ENCODE results near the gene DRC3. TPM values are rescaled to one million over a fixed set of nuclear protein-coding genes. Genes with fewer than 3 reads are reported as not detected.

Gene DRC3
- total RNA-seq, 6 experiments from 2014 or later: 0.37 to 0.73 (median 0.61) TPM

DNA sequence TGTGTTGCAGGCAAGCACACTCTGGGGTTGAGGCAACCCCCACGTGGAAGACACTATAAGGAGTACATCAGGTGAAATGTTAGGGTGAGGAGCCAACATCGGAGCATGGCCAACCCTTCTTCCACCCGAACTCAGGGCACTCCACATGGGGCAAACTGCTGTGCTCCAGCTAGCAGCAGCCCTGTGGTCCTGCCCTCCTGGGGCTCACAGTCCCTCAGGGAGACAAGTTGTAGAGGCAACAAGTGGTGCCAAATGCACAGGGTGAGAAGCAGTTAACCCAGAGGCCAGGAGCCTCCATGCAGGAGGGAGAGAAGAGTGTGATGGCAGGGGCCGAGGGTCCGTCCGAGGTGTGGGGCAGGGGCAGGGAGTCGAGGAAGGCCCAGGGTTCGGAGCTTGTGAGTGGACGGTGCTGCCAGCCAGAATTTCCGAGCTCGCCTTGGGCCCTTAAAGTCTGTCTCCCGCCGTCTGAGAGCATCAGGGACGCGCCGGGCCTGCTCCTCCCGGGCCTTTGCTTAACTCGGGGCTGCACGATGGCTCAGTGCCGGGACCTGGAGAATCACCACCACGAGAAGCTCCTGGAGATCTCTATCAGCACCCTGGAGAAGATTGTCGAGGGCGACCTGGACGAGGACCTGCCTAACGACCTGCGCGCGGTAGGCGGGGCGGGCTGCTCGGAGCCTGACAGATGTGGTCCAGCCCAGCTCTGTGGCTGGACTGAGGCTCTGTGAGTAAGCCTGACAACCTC is 34.0 kb downstream of the DRC3 start:
- Mint-ChIP-seq H3K9me3 (no peaks in the 10 kb centered on the region), H3K27me3 (ENCODE audit: insufficient read depth) (no peaks in the 10 kb centered on the region; the same call in none of the 2 replicates), H3K4me1 (ENCODE audit: low read depth) (peaks cover 38% of the 10 kb centered on the region), H3K27ac (peak overlapping the region; percentile 24; the same call in 1 of the 2 replicates), H3K4me3 (no peak overlapping the region), H3K36me3 (ENCODE audit: low read depth) (peaks cover 11% of the 10 kb centered on the region)
- no peak for DNase-seq
- TF ChIP-seq, protein P1, sequence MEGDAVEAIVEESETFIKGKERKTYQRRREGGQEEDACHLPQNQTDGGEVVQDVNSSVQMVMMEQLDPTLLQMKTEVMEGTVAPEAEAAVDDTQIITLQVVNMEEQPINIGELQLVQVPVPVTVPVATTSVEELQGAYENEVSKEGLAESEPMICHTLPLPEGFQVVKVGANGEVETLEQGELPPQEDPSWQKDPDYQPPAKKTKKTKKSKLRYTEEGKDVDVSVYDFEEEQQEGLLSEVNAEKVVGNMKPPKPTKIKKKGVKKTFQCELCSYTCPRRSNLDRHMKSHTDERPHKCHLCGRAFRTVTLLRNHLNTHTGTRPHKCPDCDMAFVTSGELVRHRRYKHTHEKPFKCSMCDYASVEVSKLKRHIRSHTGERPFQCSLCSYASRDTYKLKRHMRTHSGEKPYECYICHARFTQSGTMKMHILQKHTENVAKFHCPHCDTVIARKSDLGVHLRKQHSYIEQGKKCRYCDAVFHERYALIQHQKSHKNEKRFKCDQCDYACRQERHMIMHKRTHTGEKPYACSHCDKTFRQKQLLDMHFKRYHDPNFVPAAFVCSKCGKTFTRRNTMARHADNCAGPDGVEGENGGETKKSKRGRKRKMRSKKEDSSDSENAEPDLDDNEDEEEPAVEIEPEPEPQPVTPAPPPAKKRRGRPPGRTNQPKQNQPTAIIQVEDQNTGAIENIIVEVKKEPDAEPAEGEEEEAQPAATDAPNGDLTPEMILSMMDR (IDR thresholded peaks at IDR 0.05): no peak

DNA sequence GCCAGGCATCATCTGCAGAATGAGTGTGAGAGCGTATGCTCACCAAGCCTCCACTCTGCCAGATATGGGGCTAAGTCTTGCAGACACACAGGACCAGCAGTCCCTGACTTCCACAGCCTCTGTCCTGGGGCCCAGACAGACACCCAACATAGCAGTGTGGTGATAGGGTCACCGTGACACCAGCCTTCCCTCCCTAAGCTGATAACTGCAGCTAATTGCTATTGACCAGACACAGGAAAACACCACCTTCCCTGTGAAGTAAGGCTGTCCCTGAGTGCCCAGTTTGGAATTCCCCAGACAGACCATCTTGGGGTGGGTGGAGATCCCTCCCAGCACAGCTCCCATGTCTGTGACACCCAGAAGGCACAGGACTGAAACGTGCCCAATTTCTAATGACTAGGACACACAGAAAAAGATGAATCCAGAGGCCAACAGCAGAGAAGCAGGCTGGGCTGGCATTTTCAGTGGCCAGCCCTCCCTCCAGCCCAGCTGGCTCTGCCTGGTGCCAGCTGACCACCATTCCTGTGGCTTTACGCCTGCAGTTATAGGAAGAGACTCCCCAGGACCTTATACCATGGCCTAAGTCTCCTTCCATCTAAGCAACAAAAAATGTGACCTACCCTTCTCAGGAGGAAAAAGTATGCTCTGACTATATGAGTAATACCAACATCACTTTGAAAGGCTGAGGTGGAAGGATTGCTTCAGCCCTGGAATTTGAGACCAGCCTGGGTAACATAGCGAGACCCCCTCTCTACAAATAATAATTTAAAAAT is 36.0 kb downstream of the DRC3 start:
- DNase-seq: peak; percentile 90

DNA sequence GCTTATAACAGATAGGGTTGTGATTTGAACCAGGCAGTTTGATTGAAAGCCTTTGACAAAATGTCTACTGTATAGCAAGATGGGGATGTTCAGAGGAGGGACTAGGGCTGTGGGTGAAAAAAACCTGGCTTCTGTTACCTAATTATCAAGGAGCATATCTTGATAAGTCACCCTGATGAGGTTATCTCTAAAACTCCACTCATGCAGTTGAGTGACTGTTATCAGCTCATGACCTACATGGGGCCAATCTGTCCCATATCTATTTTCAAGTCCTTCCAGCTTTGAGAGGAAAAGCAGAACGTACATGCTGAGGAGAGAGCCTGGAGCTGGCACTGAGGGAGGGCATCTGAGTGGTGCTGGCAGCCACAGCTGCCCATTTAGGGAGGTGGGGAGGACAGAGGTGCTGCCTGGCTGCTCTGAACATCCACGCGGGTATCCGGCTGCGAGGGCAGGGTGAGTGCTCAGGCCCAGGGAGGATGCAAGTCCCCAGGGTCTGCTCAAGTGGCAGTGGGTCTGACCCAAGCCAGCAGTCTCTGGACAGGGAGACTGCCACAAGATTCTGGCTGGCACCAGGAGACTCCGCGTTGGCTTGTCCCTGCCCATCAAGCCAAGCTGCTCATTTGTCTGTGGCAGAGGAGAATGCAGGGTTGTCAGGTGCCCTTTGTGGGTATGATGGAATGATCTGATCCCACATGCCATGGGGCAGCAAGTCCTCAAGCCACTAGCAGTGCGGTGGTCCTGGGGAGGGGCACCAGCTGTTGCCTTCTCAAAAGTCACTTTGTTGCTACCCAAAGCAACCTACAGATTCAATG is 37.2 kb downstream of the DRC3 start:
- TF ChIP-seq, protein P1 (IDR thresholded peaks at IDR 0.05): no peak
- H3K4me3 Mint-ChIP-seq: 0 out of 2 replicates have a peak overlapping the region, but pooled peaks have one; percentile 19

More for the DNA sequence above, 36.0 kb downstream of the DRC3 start:
- Mint-ChIP-seq H3K4me1 (ENCODE audit: low read depth) (peaks cover 31% of the 10 kb centered on the region), H3K27ac (peak overlapping the region; percentile 91), H3K27me3 (ENCODE audit: insufficient read depth) (no peaks in the 10 kb centered on the region; the same call in none of the 2 replicates), H3K36me3 (ENCODE audit: low read depth) (peaks cover 11% of the 10 kb centered on the region), H3K9me3 (no peaks in the 10 kb centered on the region), H3K4me3 (peak overlapping the region; percentile 67)
- TF ChIP-seq, protein P1 (IDR thresholded peaks at IDR 0.05): no peak

DNA sequence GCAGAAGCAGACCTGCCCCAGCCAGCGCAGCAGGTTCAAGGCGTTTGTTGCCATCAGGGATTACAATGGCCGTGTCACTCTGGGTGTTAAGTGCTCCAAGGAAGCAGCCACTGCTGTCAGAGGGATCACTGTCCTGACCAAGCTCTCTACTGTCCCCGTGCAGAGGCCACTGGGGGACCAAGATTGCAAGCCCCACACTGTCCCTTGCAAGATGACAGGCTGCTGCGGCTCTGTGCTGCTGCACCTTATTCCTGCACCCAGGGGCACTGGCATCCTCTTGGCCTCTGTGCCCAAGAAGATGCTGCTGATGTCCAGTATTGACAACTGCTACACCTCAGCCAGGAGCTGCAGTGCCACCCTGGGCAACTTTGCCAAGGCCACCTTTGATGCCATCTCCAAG is 38.6 kb downstream of the DRC3 start:
- TF ChIP-seq, protein P1 (IDR thresholded peaks at IDR 0.05): no peak
- DNase-seq: no peak
- H3K27me3 Mint-ChIP-seq (ENCODE audit: insufficient read depth): no peaks in the 10 kb centered on the region; the same call in none of the 2 replicates
- peaks cover 11% of the 10 kb centered on the region for H3K36me3 Mint-ChIP-seq (ENCODE audit: low read depth)
- no peak overlapping the region for H3K4me3 Mint-ChIP-seq
- H3K9me3 Mint-ChIP-seq: no peaks in the 10 kb centered on the region
- H3K4me1 Mint-ChIP-seq (ENCODE audit: low read depth): peaks cover 25% of the 10 kb centered on the region
- no peak overlapping the region for H3K27ac Mint-ChIP-seq

More for the DNA sequence above, 37.2 kb downstream of the DRC3 start:
- Mint-ChIP-seq H3K4me1 (ENCODE audit: low read depth) (peaks cover 25% of the 10 kb centered on the region), H3K27me3 (ENCODE audit: insufficient read depth) (no peaks in the 10 kb centered on the region; the same call in none of the 2 replicates), H3K9me3 (no peaks in the 10 kb centered on the region), H3K27ac (peak overlapping the region; percentile 91), H3K36me3 (ENCODE audit: low read depth) (peaks cover 11% of the 10 kb centered on the region)
- DNase-seq: no peak

DNA sequence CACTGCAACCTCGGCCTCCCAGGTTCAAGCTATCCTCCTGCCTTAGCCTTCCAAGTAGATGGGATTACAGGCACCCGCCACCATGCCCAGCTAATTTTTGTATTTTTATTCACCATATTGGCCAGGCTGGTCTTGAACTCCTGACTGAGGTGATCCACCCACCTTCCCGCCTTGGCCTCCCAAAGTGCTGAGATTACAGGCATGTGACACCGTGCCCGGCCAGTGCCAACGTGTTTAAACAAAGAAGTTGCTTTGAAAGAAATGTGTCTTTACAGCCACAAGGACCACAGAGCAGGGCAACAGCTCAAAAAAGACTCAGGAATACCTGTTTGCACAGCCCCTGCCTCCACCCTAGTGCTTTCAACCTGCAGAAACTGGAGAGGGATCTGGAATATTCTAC is 41.3 kb downstream of the DRC3 start:
- Mint-ChIP-seq H3K4me1 (ENCODE audit: low read depth) (peaks cover 16% of the 10 kb centered on the region), H3K36me3 (ENCODE audit: low read depth) (peaks cover 11% of the 10 kb centered on the region), H3K27me3 (ENCODE audit: insufficient read depth) (peaks cover 2% of the 10 kb centered on the region; the same call in 1 of the 2 replicates), H3K4me3 (no peak overlapping the region), H3K27ac (no peak overlapping the region), H3K9me3 (no peaks in the 10 kb centered on the region)
- DNase-seq: no peak
- TF ChIP-seq, protein P1 (IDR thresholded peaks at IDR 0.05): no peak

All from HFFc6 (cell line).